Measurements from ENCODE around the gene MICB.

DNA sequence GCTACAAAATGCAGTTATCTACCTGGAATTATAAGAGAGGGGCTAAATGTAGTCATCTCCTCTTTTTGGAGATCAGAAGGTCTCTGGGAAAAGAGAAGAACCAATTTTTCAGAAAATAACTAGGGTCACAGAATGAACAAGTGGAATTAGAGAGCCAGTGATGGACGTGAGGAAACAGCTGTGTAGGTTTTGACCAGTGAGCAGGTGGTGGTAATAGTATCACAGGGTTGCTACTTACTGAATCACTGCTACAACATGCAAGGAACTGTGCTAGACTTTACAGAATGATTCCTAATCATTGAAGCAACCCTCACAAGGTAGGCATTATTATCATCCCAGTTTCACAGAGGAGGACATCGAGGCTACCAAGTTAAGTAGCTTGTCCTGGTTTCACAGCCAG, 46.7 kb downstream of the MICB start:
- TF ChIP-seq, protein P1, sequence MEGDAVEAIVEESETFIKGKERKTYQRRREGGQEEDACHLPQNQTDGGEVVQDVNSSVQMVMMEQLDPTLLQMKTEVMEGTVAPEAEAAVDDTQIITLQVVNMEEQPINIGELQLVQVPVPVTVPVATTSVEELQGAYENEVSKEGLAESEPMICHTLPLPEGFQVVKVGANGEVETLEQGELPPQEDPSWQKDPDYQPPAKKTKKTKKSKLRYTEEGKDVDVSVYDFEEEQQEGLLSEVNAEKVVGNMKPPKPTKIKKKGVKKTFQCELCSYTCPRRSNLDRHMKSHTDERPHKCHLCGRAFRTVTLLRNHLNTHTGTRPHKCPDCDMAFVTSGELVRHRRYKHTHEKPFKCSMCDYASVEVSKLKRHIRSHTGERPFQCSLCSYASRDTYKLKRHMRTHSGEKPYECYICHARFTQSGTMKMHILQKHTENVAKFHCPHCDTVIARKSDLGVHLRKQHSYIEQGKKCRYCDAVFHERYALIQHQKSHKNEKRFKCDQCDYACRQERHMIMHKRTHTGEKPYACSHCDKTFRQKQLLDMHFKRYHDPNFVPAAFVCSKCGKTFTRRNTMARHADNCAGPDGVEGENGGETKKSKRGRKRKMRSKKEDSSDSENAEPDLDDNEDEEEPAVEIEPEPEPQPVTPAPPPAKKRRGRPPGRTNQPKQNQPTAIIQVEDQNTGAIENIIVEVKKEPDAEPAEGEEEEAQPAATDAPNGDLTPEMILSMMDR (conservative IDR thresholded peaks at IDR 0.05 in 1 of 2, IDR thresholded peaks at IDR 0.05 in 1 of 2; ENCODE audit: extremely low read depth in 1 of 2, insufficient read depth in 1 of 2, low read depth in 1 of 2, low read length in 2 of 2) = no peak
- TF ChIP-seq EZH2 (IDR thresholded peaks at IDR 0.05; ENCODE audit: borderline replicate concordance, low read length) = no peak
